Right lobe of liver (tissue), 6 donors: Measurements from ENCODE around the gene HS1BP3. TPM values are rescaled to one million over a fixed set of nuclear protein-coding genes. Genes with fewer than 3 reads are reported as not detected.

Experiments used
- ATAC-seq, 4 donors: fragments of 200-7000 bp; cut with Tn5 transposase; one replicate each; pipeline ENCODE4 v1.9.1; 2020; ENCODE audit warnings: mild to moderate bottlenecking in 4 of 4, moderate library complexity in 4 of 4
- DNase-seq, 3 donors: peaks; one replicate each; pipeline ENCODE4 v3.0.0-alpha.2; 2020
- H3K27ac ChIP-seq, 3 donors: fragments of 200-600 bp; one replicate each; pipeline ENCODE4 v1.8.0; 2022
- H3K27me3 ChIP-seq, 2 donors: fragments of 200-600 bp; one replicate each; pipeline ENCODE4 v1.8.0; 2022
- H3K36me3 ChIP-seq, 4 donors: fragments of 200-600 bp; sonication (generic) in 1 of 4; one replicate each; pipeline versions ENCODE4 v1.5.1 to v1.8.0; 2017 to 2022; ENCODE audit warnings: control low read depth in 1 of 4
- H3K4me1 ChIP-seq, 4 donors: fragments of 200-600 bp; sonication (generic) in 1 of 4; one replicate each; pipeline versions ENCODE4 v1.5.1 to v1.8.0; 2017 to 2022; ENCODE audit warnings: control low read depth in 1 of 4
- H3K4me3 ChIP-seq, 3 donors: fragments of 200-600 bp; one replicate each; pipeline ENCODE4 v1.8.0; 2022
- H3K9me3 ChIP-seq, 4 donors: fragments of 200-600 bp; sonication (generic) in 1 of 4; one replicate each; pipeline versions ENCODE4 v1.5.1 to v1.8.0; 2017 to 2022; ENCODE audit warnings: control low read depth in 1 of 4
- CTCF ChIP-seq, 4 donors: fragments of 200-600 bp in 3 of 4; fragments of 450-650 bp in 1 of 4; IDR thresholded peaks; one replicate each; pipeline versions ENCODE4 v1.5.1 to v1.8.0; 2016 to 2022; ENCODE audit warnings: antibody characterized with exemption in 4 of 4, mild to moderate bottlenecking in 2 of 4
- POLR2A ChIP-seq: fragments of 450-650 bp; IDR thresholded peaks from one replicate; pipeline ENCODE4 v1.6.1; 2017; ENCODE audit warnings: antibody characterized with exemption, mild to moderate bottlenecking
- WGBS: methylation state at CpG from one replicate; pipeline ENCODE4 v1.1.6; 2018; ENCODE audit warnings: low coverage, low lambda C conversion rate; ENCODE audit not compliant: insufficient coverage; ENCODE audit errors: missing lambda C conversion rate; 5-methylcytosine and 5-hydroxymethylcytosine counted together
- intact Hi-C, 2 donors: fragments of 100-400 bp; cut with DNase I; formaldehyde crosslinking; loops; one replicate each; pipeline versions ENCODE4 v1.11.2 to v1.14.1; 2022
- total RNA-seq, 6 experiments: library from RNA; depleted of rRNA in 2 of 6; stranded (reverse); fragments of >200 nt in 2 of 6; fragmentation: NEBNext Ultra II Directional in 3 of 6; extraction: Animal tissue kit (Norgen Biotek cat#: 25700) in 3 of 6; gene quantifications; one replicate each; pipeline versions ENCODE4 v1.1.0 to v1.2.4, GENCODE V29; 2016 to 2023
- donor health status: DM: no; HTN: yes; CAD: no.
- donor health status: DM: no; HTN: no; CAD: no.
- donor health status: DM: no; HTN: no; CAD: no.
- donor health status: DM: no; HTN: yes; CAD: no.
- donor health status: DM: no; HTN: yes; CAD: no.

HS1BP3 gene
- total RNA-seq, 6 experiments from 2014 or later, result 17.5 to 34.7 (median 20.2) TPM

DNA sequence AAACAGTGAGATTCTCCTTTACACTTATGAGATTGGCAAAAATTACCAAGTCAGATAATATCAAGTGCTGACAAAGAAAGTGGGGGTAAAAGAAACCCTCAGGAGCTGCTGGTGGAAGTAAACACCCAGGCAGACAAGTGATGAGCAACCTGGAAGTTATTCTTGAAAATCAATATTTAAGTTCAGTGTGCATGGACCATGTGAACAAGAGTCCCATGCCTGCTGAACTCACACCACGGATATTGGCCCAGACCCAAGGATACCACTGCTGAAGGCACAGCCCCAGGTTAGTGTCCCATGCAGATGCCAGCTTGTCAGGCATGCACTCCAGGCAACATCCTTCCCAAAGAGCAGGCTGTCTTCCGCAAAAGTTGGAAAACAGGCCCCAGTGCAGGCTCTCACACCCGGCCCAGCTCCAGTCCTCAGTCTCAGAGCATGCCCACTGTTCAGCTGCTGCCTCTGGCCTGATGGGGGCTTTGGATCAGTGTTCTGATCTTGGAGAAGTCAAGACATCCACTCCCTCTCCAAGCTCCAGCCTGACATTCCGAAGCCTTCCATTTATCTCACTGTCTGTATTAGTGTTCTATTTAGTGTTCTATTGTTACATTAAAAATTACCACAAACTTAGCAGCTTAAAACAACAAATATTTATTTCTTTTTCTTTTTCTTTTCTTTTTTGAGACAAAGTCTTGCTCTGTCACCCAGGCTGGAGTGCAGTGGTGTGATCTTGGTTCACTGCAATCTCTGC lies 70.0 kb downstream of the HS1BP3 start:
- no peaks in the 10 kb centered on the region for H3K36me3 ChIP-seq
- ATAC-seq (peak; percentile 56 to 83 (median 75)), DNase-seq (peak; percentile 82 to 90 (median 85))
- no peaks in the 10 kb centered on the region for H3K27me3 ChIP-seq
- peak overlapping the region; percentile 20 to 88 (median 60) for H3K27ac ChIP-seq
- H3K4me3 ChIP-seq, result no peak overlapping the region
- peaks cover 0 to 38% (median 17%) of the 10 kb centered on the region in 4 donors for H3K4me1 ChIP-seq
- WGBS, result 54% methylated on average over 2 of the region's 4 CpGs
- intact Hi-C loops, result no loop called here
- no peaks in the 10 kb centered on the region for H3K9me3 ChIP-seq
- TF ChIP-seq POLR2A (peak; percentile 36), CTCF (IDR thresholded peaks at IDR 0.05) (no peak)

DNA sequence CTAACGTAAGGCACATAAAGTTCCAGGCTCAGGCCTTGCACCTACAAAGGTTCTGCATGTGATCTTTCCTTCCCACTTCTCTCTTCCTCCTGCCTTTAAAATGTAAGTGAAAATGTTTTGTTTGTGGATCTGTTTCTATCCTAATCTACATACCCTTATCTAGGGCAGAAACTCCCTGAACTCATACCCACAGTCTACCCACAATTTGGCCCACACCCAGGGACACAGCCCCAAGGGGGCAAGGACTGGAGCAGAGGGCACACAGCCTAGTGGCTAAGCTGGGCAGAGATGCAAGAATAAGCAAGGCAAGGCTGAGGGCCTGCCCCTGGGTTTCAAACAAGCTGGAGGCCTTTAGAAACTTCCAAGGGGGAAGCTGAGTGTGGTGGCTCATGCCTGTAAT lies 71.0 kb downstream of the HS1BP3 start:
- Histone ChIP-seq H3K4me3 (no peak overlapping the region), H3K4me1 (peaks cover 0 to 35% (median 16%) of the 10 kb centered on the region in 4 donors), H3K27ac (peak overlapping the region; percentile 29 to 88 (median 60)), H3K27me3 (no peaks in the 10 kb centered on the region), H3K9me3 (no peaks in the 10 kb centered on the region), H3K36me3 (no peaks in the 10 kb centered on the region)
- ATAC-seq, result peak; percentile 10 to 56 (median 37)
- 88% methylated on average over 1 of the region's 1 CpG for WGBS
- intact Hi-C loops, result no loop called here
- peak; percentile 57 to 79 (median 73) for DNase-seq
- TF ChIP-seq CTCF (IDR thresholded peaks at IDR 0.05) (no peak), POLR2A (no peak)

GRCh38 chr2:20578895-20579825 lies 71.7 kb downstream of the HS1BP3 start:
- DNase-seq, result peak in 1 of 3 donors; percentile 78

More at GRCh38 chr2:20578895-20579825, 71.7 kb downstream of the HS1BP3 start:
- H3K36me3 ChIP-seq, result no peaks in the 10 kb centered on the region
- intact Hi-C loops, result no loop called here
- no peaks in the 10 kb centered on the region for H3K27me3 ChIP-seq
- peak; percentile 55 to 79 (median 60) for ATAC-seq
- peak overlapping the region; percentile 29 to 88 (median 60) for H3K27ac ChIP-seq
- H3K4me1 ChIP-seq, result peaks cover 0 to 31% (median 14%) of the 10 kb centered on the region in 4 donors
- H3K9me3 ChIP-seq, result no peaks in the 10 kb centered on the region
- TF ChIP-seq POLR2A, result no peak
- TF ChIP-seq CTCF (IDR thresholded peaks at IDR 0.05), result no peak
- 29% methylated on average over 1 of the region's 15 CpGs for WGBS
- no peak overlapping the region for H3K4me3 ChIP-seq
